GM12891 (cell line): ENCODE measurements around the gene PDS5B.

Experiments used
- DNase-seq: peaks from one replicate; pipeline ENCODE4 v3.0.0; 2011; ENCODE audit warnings: low spot score; ENCODE audit not compliant: insufficient read length
- FAIRE-seq: peaks from 2 replicates; lab custom pipeline; 2011; peaks lifted over from hg19 to GRCh38; lab: Jason Lieb, UNC
- PAX5 ChIP-seq: IDR thresholded peaks from 2 replicates; pipeline ENCODE4 v1.6.1; 2011; ENCODE audit warnings: low read length, moderate library complexity, mild to moderate bottlenecking; ENCODE audit not compliant: insufficient read depth, severe bottlenecking
- POLR2A ChIP-seq: IDR thresholded peaks from 2 replicates; pipeline ENCODE4 v1.6.1; 2011; ENCODE audit warnings: low read depth, low read length, control low read depth
- POLR2AphosphoS5 ChIP-seq: IDR thresholded peaks from 2 replicates; pipeline ENCODE4 v1.6.1; 2011; ENCODE audit warnings: low read depth, low read length, control low read depth
- POU2F2 ChIP-seq: IDR thresholded peaks from 2 replicates; pipeline ENCODE4 v1.6.1; 2011; ENCODE audit warnings: low read depth, mild to moderate bottlenecking, control low read depth, low read length, moderate library complexity
- SPI1 ChIP-seq: IDR thresholded peaks from 2 replicates; pipeline ENCODE4 v1.6.1; 2011; ENCODE audit warnings: low read depth, low read length, control low read depth
- TAF1 ChIP-seq: IDR thresholded peaks from 2 replicates; pipeline ENCODE4 v1.6.1; 2011; ENCODE audit warnings: low read depth, low read length, control low read depth

The PDS5B gene

GRCh38 chr13:32737679-32738078 is 151.4 kb downstream of the PDS5B start:
- TF ChIP-seq POLR2A (no peak), SPI1 (no peak), PAX5 (no peak), POU2F2 (no peak), TAF1 (no peak), POLR2AphosphoS5 (no peak)
- DNase-seq (no peak), FAIRE-seq (no peak)

- no peak for FAIRE-seq
- no peak for TF ChIP-seq POLR2A
Observed at GRCh38 chr13:32745509-32745908, 159.3 kb downstream of the PDS5B start.

GRCh38 chr13:32746474-32746873 is 160.2 kb downstream of the PDS5B start:
- DNase-seq (no peak), FAIRE-seq (peak; percentile 74)
- no peak for TF ChIP-seq TAF1

More at GRCh38 chr13:32745509-32745908, 159.3 kb downstream of the PDS5B start:
- DNase-seq: no peak

- DNase-seq: no peak
- TF ChIP-seq TAF1 (no peak), POLR2A (no peak)
- FAIRE-seq: no peak
Observed at GRCh38 chr13:32748305-32748704, 162.1 kb downstream of the PDS5B start.

GRCh38 chr13:32751340-32751739 is 165.1 kb downstream of the PDS5B start:
- no peak for TF ChIP-seq POU2F2
- TF ChIP-seq POLR2AphosphoS5: no peak
- no peak for TF ChIP-seq SPI1
- no peak for TF ChIP-seq PAX5
- TF ChIP-seq TAF1: no peak
- no peak for TF ChIP-seq POLR2A
- peak; percentile 23 for FAIRE-seq
- DNase-seq: no peak

- DNase-seq (no peak), FAIRE-seq (no peak)
- no peak for TF ChIP-seq PAX5
- no peak for TF ChIP-seq POU2F2
- TF ChIP-seq POLR2AphosphoS5: no peak
- no peak for TF ChIP-seq POLR2A
- TF ChIP-seq SPI1: no peak
- TF ChIP-seq TAF1: no peak
Observed at GRCh38 chr13:32752311-32752710, 166.1 kb downstream of the PDS5B start.

- DNase-seq: no peak
- TF ChIP-seq POLR2A (no peak), SPI1 (no peak), POU2F2 (no peak), POLR2AphosphoS5 (no peak), PAX5 (no peak), TAF1 (no peak)
- FAIRE-seq: no peak
Observed at GRCh38 chr13:32752997-32753606, 166.8 kb downstream of the PDS5B start.

- no peak for FAIRE-seq
- TF ChIP-seq PAX5 (no peak), SPI1 (no peak), POU2F2 (no peak), TAF1 (no peak), POLR2A (no peak), POLR2AphosphoS5 (no peak)
- no peak for DNase-seq
Observed at GRCh38 chr13:32754179-32754578, 167.9 kb downstream of the PDS5B start.

- DNase-seq (no peak), FAIRE-seq (no peak)
- TF ChIP-seq SPI1: no peak
- no peak for TF ChIP-seq TAF1
- no peak for TF ChIP-seq POLR2AphosphoS5
- no peak for TF ChIP-seq POU2F2
- no peak for TF ChIP-seq PAX5
- TF ChIP-seq POLR2A: no peak
Observed at GRCh38 chr13:32759152-32759551, 172.9 kb downstream of the PDS5B start.

- TF ChIP-seq PAX5 (no peak), POLR2A (no peak), TAF1 (no peak), SPI1 (no peak), POLR2AphosphoS5 (no peak), POU2F2 (no peak)
- peak; percentile 66 for FAIRE-seq
- no peak for DNase-seq
Observed at GRCh38 chr13:32761472-32761871, 175.2 kb downstream of the PDS5B start.

GRCh38 chr13:32779119-32779518 is 192.9 kb downstream of the PDS5B start:
- FAIRE-seq (no peak), DNase-seq (no peak)
- TF ChIP-seq POLR2AphosphoS5 (no peak), TAF1 (no peak), POLR2A (no peak), SPI1 (no peak), PAX5 (no peak), POU2F2 (no peak)
